Activated CD4-positive, alpha-beta T cell treated with anti-CD3 and anti-CD28 coated beads for 36 hours (primary cell): ENCODE measurements around the gene MPV17L. TPM values are rescaled to one million over a fixed set of nuclear protein-coding genes. Genes with fewer than 3 reads are reported as not detected.
"Not testable (repeated sequence)": the region's sequence is repeated elsewhere in the genome, so short reads cannot be mapped to it uniquely, and the experiment has no call there.

ENCODE experiments used
- ATAC-seq: fragments of 200-7000 bp; cut with Tn5 transposase; one replicate; pipeline ENCODE4 v1.10.0; 2021; ENCODE audit warnings: mild to moderate bottlenecking, moderate library complexity
- CTCF ChIA-PET: fragments of 350-600 bp; sonication (Branson Sonifier 250); formaldehyde crosslinking; loops from one replicate; lab custom pipeline; 2021; ENCODE audit warnings: antibody characterized with exemption; lab: Charles Lee
- POLR2A ChIA-PET: fragments of 350-600 bp; sonication (Branson Sonifier 250); formaldehyde crosslinking; loops from one replicate; lab custom pipeline; 2021; ENCODE audit warnings: antibody characterized with exemption, inconsistent platforms; lab: Charles Lee
- DNase-seq: peaks from one replicate; pipeline ENCODE4 v3.0.0-alpha.2; 2020
- H3K27ac Mint-ChIP-seq: one replicate; pipeline ENCODE4 v1.8.0; 2021; ENCODE audit warnings: mixed read lengths
- H3K27me3 Mint-ChIP-seq: one replicate; pipeline ENCODE4 v1.8.0; 2021; ENCODE audit warnings: mixed read lengths
- H3K36me3 Mint-ChIP-seq: one replicate; pipeline ENCODE4 v1.8.0; 2021; ENCODE audit warnings: low read depth, mixed read lengths
- H3K4me1 Mint-ChIP-seq: one replicate; pipeline ENCODE4 v1.8.0; 2021; ENCODE audit warnings: mixed read lengths
- H3K4me3 Mint-ChIP-seq: one replicate; pipeline ENCODE4 v1.8.0; 2021; ENCODE audit warnings: mild to moderate bottlenecking, moderate library complexity, mixed read lengths
- H3K9me3 Mint-ChIP-seq: one replicate; pipeline ENCODE4 v1.8.0; 2021; ENCODE audit warnings: low read depth, mixed read lengths
- intact Hi-C, 2 experiments: fragments of 100-400 bp; cut with DNase I in 1 of 2; cut with micrococcal nuclease in 1 of 2; formaldehyde crosslinking; loops; one replicate each; pipeline versions ENCODE4 v1.14.2 to v1.15.1; 2022 to 2024; cut with DNase I, micrococcal nuclease
- total RNA-seq, 2 experiments: library from RNA; stranded (reverse); gene quantifications; one replicate each; pipeline ENCODE4 v1.2.3, GENCODE V29; 2021

MPV17L gene
- not detected for total RNA-seq

- H3K4me1 Mint-ChIP-seq, H3K27ac Mint-ChIP-seq, H3K4me3 Mint-ChIP-seq, H3K9me3 Mint-ChIP-seq, CTCF ChIA-PET, intact Hi-C loops, H3K36me3 Mint-ChIP-seq: not testable (repeated sequence)
- POLR2A ChIA-PET = interaction anchor here (0.6 kb wide), 1 partner anchor 324 kb away, joined by 3 read pairs; no protein-coding TSS in a partner anchor
- DNase-seq (peak; percentile 8), ATAC-seq (peak; percentile 19)
- H3K27me3 Mint-ChIP-seq = peaks cover 24% of the 10 kb centered on the region
These were observed at the start of gene MPV17L for GRCh38 chr16:15395631-15396508. Gene MPV17L, plus strand, starts transcription at chr16:15395754. Its CDS starts 144 bp downstream, at chr16:15395898.

- H3K4me3 Mint-ChIP-seq, CTCF ChIA-PET, H3K27me3 Mint-ChIP-seq, H3K27ac Mint-ChIP-seq, H3K9me3 Mint-ChIP-seq, POLR2A ChIA-PET, H3K4me1 Mint-ChIP-seq, intact Hi-C loops, ATAC-seq, DNase-seq, H3K36me3 Mint-ChIP-seq: not testable (repeated sequence)
These were observed 46.8 kb upstream of the MPV17L start for GRCh38 chr16:15348721-15349120.

- H3K4me3 Mint-ChIP-seq, H3K27me3 Mint-ChIP-seq, H3K4me1 Mint-ChIP-seq, H3K36me3 Mint-ChIP-seq, ATAC-seq, CTCF ChIA-PET, intact Hi-C loops, POLR2A ChIA-PET, DNase-seq, H3K9me3 Mint-ChIP-seq, H3K27ac Mint-ChIP-seq: not testable (repeated sequence)
These were observed 44.3 kb upstream of the MPV17L start for GRCh38 chr16:15351251-15351650.

GRCh38 chr16:15351745-15352144 is 43.8 kb upstream of the MPV17L start:
- H3K27me3 Mint-ChIP-seq, CTCF ChIA-PET, POLR2A ChIA-PET, H3K4me1 Mint-ChIP-seq, DNase-seq, H3K36me3 Mint-ChIP-seq, H3K4me3 Mint-ChIP-seq, intact Hi-C loops, H3K27ac Mint-ChIP-seq, H3K9me3 Mint-ChIP-seq, ATAC-seq: not testable (repeated sequence)

GRCh38 chr16:15352852-15353251 is 42.7 kb upstream of the MPV17L start:
- CTCF ChIA-PET, H3K9me3 Mint-ChIP-seq, DNase-seq, H3K27me3 Mint-ChIP-seq, H3K4me1 Mint-ChIP-seq, POLR2A ChIA-PET, H3K4me3 Mint-ChIP-seq, H3K27ac Mint-ChIP-seq, ATAC-seq, H3K36me3 Mint-ChIP-seq, intact Hi-C loops: not testable (repeated sequence)

- H3K27ac Mint-ChIP-seq, CTCF ChIA-PET, H3K36me3 Mint-ChIP-seq, H3K4me1 Mint-ChIP-seq, H3K27me3 Mint-ChIP-seq, H3K9me3 Mint-ChIP-seq, POLR2A ChIA-PET, ATAC-seq, DNase-seq, H3K4me3 Mint-ChIP-seq, intact Hi-C loops: not testable (repeated sequence)
These were observed 40.7 kb upstream of the MPV17L start for GRCh38 chr16:15354846-15355245.

GRCh38 chr16:15357495-15357894 is 38.1 kb upstream of the MPV17L start:
- H3K4me1 Mint-ChIP-seq, H3K36me3 Mint-ChIP-seq, ATAC-seq, POLR2A ChIA-PET, H3K9me3 Mint-ChIP-seq, H3K27ac Mint-ChIP-seq, H3K27me3 Mint-ChIP-seq, CTCF ChIA-PET, DNase-seq, intact Hi-C loops, H3K4me3 Mint-ChIP-seq: not testable (repeated sequence)

- CTCF ChIA-PET, H3K36me3 Mint-ChIP-seq, H3K27ac Mint-ChIP-seq, intact Hi-C loops, H3K4me1 Mint-ChIP-seq, H3K27me3 Mint-ChIP-seq, H3K9me3 Mint-ChIP-seq, H3K4me3 Mint-ChIP-seq, POLR2A ChIA-PET, DNase-seq, ATAC-seq: not testable (repeated sequence)
These were observed 17.4 kb upstream of the MPV17L start, which contains the start of gene NPIPA5 for GRCh38 chr16:15378194-15378593. Gene NPIPA5, minus strand, starts transcription at chr16:15378294. Its CDS starts 0 bp downstream, at chr16:15378294.

- DNase-seq, H3K4me1 Mint-ChIP-seq, CTCF ChIA-PET, POLR2A ChIA-PET, H3K27me3 Mint-ChIP-seq, H3K9me3 Mint-ChIP-seq, H3K36me3 Mint-ChIP-seq, H3K4me3 Mint-ChIP-seq, H3K27ac Mint-ChIP-seq, intact Hi-C loops, ATAC-seq: not testable (repeated sequence)
These were observed 12.7 kb upstream of the MPV17L start for GRCh38 chr16:15382810-15383209.

- POLR2A ChIA-PET, H3K4me1 Mint-ChIP-seq, DNase-seq, H3K4me3 Mint-ChIP-seq, H3K27me3 Mint-ChIP-seq, H3K9me3 Mint-ChIP-seq, CTCF ChIA-PET, ATAC-seq, intact Hi-C loops, H3K27ac Mint-ChIP-seq, H3K36me3 Mint-ChIP-seq: not testable (repeated sequence)
These were observed 7.5 kb upstream of the MPV17L start for GRCh38 chr16:15388060-15388459.

GRCh38 chr16:15389916-15390315 is 5.6 kb upstream of the MPV17L start:
- DNase-seq, POLR2A ChIA-PET, H3K4me3 Mint-ChIP-seq, H3K27ac Mint-ChIP-seq, intact Hi-C loops, CTCF ChIA-PET, H3K4me1 Mint-ChIP-seq, H3K9me3 Mint-ChIP-seq, H3K36me3 Mint-ChIP-seq, ATAC-seq: not testable (repeated sequence)
- H3K27me3 Mint-ChIP-seq = peaks cover 13% of the 10 kb centered on the region

GRCh38 chr16:15393025-15393424 is 2.5 kb upstream of the MPV17L start:
- POLR2A ChIA-PET = not testable (repeated sequence)

More at GRCh38 chr16:15393025-15393424, 2.5 kb upstream of the MPV17L start:
- H3K27me3 Mint-ChIP-seq = peaks cover 21% of the 10 kb centered on the region
- intact Hi-C loops, H3K36me3 Mint-ChIP-seq, H3K9me3 Mint-ChIP-seq, ATAC-seq, H3K4me3 Mint-ChIP-seq, CTCF ChIA-PET, H3K27ac Mint-ChIP-seq, DNase-seq, H3K4me1 Mint-ChIP-seq: not testable (repeated sequence)
